MM.1S (cell line): ENCODE measurements around the gene MLLT11.

Source experiments
- EZH2 ChIP-seq: fragments of 300-600 bp; sonication (generic); optimal IDR thresholded peaks from 2 replicates; pipeline ENCODE3; 2017; ENCODE audit warnings: low read depth, mild to moderate bottlenecking, antibody characterized with exemption, low read length, mixed read lengths
- EZH2phosphoT487 ChIP-seq: fragments of 300-600 bp; sonication (generic); IDR thresholded peaks from 2 replicates; pipeline ENCODE4 v1.6.1; 2018; ENCODE audit warnings: antibody characterized with exemption, low read length
- TF ChIP-seq, protein P1 (sequence below): fragments of 300-600 bp; sonication (generic); IDR thresholded peaks from 2 replicates; pipeline ENCODE4 v1.5.1; 2016; ENCODE audit warnings: antibody characterized with exemption, low read length, mixed read lengths

DNA sequence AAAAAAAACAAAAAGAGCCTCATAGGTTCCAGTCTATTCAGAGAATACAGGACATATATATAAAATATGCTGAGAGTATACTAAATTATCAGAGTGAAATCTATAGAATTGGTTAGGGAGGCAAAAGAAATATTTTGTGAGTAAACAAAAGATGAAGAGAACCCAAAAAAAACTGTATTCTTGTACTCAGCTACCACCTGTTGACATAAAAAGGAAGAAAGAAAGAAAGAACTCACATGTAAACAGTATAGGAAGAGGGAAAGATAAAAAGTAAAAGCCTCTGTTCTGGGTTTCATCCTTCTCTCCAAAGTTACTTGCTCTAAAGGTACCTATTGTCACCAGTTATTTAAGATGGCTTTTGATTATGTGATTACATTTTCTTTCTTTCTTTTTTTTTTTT, 33.7 kb upstream of the MLLT11 start:
- TF ChIP-seq, protein P1, sequence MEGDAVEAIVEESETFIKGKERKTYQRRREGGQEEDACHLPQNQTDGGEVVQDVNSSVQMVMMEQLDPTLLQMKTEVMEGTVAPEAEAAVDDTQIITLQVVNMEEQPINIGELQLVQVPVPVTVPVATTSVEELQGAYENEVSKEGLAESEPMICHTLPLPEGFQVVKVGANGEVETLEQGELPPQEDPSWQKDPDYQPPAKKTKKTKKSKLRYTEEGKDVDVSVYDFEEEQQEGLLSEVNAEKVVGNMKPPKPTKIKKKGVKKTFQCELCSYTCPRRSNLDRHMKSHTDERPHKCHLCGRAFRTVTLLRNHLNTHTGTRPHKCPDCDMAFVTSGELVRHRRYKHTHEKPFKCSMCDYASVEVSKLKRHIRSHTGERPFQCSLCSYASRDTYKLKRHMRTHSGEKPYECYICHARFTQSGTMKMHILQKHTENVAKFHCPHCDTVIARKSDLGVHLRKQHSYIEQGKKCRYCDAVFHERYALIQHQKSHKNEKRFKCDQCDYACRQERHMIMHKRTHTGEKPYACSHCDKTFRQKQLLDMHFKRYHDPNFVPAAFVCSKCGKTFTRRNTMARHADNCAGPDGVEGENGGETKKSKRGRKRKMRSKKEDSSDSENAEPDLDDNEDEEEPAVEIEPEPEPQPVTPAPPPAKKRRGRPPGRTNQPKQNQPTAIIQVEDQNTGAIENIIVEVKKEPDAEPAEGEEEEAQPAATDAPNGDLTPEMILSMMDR = no peak
- TF ChIP-seq EZH2 (no peak), EZH2phosphoT487 (no peak)
